Fibroblast of skin of right biceps (primary cell): ENCODE measurements around the gene MARS1.

Source experiments
- DNase-seq: peaks from one replicate; pipeline ENCODE4 v3.0.0-alpha.2; 2013

MARS1 gene

DNA sequence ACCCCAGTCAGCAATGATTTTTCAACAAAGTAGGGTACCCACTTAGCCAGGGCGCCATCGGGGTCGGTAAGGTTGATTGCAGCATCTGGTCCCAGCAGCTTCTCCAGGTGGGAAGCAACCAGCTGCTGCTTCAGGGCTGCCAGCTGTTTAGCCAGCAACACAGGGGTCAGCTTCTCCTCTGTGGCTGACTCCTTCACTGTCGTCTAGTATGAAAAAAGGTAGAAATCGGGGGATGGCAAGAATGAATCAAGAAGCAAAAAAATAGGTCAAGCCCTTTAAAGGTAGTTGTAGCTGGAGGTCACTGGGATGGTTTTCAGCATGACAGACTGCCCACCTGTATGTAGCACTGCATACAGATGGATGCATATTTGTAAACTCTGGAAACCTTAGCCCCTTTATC is 46.4 kb downstream of the MARS1 start:
- DNase-seq, result no peak

DNA sequence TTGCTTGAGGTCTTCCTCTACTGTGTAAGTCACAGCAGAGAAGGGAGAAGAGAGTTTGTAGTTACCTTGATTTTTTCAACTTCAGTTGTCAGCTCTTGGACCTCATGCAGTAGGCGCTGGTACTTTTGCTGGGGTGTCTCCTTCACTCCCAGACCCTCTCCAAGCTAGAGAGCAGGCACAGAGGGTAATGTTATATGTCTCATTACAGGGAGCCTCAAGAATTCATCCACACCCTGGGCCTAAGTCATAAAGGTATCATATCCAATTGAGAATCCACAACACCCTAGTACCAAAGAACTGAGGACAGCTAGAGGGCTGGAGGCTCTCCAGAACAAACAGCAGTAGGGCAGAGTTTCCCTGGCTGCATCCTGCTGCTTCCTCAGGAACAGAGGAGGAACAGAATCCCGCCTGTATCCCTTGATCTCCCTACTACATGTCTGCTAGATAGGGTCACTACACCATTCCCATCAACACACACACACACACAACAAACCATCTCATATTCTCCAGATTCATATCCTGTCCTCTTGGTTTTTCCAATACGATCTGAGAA is 47.2 kb downstream of the MARS1 start:
- no peak for DNase-seq

DNA sequence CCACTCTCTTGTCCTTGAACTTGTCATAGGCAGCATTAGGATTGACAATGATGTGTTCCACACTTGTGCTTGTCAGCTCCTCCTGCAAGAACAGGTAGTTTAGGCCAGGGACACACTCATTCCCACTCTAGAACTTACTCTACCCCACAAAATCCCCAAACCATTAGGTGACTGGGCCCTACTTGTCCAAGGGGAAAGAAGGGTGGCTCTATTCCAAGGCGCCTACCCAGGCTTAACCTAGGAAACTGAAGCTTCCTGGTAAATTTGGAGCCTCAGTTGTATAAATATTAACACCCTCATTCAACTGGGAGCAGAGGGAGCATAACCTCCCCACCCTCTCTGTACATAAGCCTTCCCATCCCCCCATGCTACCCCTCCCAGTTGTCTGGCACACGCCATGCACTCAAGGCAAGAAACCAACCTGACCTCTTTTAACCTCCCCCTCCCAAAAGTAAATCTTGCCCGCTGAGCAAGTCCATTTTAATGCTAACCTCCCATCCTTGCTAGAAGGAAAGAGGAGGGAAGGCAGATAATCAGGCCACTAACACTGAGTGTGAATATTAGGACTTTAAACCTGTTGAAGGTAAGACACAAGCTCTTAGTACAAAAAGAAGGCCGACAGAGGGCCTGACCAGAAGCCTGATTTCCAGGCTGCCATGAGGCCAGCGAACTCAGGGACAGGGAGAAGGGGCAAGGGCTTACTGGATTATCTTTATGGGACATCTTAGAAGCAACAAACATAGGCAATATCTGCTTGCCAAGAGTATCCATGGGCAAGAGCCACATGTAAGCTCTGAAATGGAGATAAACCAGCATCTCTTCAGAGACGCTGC is 48.1 kb downstream of the MARS1 start:
- no peak for DNase-seq

DNA sequence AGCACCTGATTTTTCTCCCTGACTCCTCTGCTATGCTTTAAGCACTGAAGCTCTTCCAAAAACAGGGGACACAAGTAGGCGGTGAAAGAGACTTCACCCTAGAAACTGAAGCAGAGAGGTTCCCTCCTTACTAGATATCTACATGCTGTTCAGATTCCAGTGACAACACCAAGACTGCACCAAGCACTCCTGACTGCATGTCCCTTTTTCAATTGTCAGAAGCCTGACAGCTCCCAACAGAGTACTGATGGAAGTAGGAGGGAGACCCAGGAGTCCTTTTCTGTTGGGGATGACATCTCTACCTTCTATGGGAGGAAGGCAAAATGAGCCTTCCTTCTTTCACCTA is 48.7 kb downstream of the MARS1 start:
- no peak for DNase-seq

DNA sequence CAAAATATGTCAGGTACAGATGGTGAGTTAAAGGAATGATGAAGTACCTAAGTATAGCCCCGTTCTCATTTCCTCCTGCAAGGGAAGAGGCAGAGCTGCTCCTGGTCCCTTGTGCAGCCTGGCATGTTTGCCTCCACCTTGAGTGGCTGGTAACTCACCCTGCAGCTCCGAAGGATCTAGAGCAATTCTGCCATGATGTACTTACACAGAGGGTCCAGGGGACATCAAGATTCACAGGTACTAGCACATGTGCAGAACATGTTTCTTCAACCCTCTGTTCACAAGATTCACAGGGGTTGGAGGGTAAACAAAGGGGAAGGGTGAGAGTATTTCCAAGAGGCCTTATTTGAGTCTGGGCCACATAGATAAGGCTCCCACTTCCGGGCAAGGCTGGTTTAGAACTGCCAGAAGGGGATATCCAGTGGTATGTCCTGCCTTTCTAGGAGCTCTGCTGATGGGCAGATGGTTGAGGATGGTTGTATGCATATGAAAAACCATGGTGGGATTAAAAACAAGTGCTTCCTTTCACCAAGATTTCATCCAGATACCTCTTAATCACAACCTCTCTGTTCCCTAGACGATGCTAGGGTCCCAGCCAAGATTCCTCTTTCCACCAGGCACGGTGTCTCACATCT is 51.4 kb downstream of the MARS1 start:
- DNase-seq, result no peak

DNA sequence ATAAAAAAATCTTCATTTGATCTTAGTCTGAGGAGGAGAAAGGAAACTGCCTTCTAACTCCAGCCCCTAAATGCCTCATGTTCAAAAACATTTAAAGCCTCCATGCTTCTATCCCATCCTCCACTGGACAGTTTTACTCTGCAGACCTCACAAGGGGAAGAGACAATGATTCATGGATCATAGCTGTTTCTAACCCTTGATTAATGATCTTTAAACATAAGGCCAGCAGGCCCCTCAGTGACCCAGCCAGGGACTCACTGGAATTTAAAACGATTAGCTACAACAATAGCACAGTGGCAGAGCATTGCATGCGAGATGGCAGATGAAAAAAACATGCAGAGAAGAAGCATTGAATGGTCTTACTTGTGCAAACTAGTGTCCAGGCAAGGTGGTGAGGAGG is 53.1 kb downstream of the MARS1 start:
- peak; percentile 41 for DNase-seq

DNA sequence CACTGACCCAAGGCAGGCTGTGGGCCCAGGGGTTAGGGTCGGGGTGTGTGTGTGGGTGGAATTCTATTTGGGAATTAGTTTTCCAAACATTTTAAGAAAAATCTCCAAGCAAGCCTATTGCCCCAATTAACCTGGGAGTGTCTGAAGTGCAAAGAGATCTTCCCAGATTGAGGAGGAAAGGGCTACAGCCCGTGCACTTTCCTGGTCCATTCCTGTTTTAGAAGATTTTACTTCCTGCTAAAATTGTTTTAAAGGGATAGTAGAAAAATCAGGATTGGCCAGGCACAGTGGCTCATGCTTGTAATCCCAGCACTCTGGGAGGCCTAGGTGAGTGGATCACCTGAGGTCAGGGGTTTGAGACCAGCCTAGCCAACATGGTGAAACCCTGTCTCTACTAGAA is 53.8 kb downstream of the MARS1 start:
- no peak for DNase-seq

DNA sequence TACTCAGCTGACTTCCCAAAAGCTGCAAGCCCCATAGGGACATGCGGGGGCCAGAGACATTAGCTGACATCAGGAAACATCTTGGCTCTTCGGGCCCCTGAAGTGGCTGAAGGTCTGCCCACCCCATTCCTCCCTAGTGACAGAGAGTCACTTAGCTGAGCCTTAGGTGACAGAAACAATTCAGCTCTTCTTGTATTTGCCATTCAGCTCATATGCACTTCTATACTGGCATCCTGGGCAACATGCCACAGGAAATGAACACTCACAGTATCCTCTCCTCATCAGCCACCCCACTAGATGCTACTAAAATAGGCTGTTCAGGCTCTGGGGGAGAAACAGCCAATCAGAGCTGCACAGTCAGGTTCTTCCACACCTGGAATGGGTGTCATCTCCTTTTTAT is 55.7 kb downstream of the MARS1 start:
- no peak for DNase-seq

DNA sequence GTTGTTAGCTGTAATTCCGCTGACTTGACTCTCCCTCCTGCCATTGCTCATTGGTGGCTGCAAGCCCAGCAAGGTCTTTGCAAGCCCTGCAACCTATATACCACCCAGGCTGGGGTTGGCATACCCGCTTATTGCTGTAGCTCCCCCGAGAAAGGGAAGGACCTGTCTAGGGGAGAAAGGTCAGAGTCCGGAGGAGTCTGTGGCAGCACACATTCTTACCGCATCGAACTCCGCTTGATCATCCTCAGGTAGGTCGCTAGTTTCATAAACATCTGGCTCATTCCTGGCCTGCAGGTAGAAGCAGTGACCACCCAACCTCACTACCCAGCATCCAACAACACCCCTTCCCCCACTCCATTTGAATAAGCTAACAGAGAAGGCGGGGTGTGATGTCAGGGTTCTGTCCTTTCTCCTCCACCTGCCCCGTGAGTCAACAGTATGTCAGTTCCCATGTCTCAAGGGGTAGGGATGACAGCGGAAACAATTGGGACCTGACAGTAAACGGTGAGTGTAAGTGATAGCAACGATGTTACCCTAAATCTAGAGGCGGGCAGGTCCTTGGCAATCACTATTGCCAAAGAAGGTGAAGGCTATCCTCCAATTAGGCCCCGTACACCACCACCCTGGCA is 58.1 kb downstream of the MARS1 start:
- no peak for DNase-seq

DNA sequence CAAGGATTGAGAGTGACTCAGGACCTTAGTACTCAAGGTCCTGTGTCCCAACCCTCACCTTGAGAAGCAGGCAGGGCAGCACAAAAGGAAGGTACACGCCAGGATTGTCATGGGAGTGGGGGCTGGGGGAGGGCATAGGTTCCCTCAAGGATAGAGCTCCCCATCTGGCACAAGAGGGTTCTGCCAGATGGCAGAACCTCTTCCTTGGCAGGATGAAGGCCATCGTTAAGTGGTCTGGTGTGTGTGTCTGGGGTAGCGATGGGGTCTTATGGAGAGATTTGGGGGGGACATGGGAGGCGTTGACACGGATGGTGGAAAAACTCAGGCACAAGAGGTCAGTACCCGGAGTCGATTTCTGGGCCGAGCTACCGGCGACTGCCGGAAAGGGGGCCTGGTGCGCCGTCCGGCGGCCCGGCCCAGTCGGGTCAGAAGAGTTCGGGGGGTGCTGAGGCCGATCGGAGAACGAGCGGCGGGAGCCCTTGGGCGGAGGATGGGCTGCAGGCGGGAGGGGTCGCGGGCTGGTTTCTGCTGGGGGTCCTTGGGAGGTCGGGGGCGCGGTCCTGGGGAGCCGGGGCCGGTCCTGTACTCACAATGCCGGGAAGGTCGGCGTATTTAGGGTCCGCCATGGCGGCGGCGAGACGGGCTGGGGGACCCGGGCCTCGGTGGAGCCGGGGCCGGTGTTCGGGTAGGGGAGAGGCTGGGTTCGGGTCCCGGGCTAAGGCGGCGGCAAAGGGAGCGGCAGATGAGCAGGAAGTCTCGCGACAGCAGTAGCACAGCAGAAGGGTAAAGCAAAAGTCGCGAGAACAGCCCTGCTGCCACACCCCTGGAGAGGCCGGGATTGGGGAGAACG is 58.8 kb downstream of the MARS1 start, which contains the start of gene DCTN2:
TSS of gene DCTN2 (minus strand) at position 755 of the 850 bp plus-strand sequence. CDS start at position 626, 129 bp downstream.
- DNase-seq, result peak; percentile 98

DNA sequence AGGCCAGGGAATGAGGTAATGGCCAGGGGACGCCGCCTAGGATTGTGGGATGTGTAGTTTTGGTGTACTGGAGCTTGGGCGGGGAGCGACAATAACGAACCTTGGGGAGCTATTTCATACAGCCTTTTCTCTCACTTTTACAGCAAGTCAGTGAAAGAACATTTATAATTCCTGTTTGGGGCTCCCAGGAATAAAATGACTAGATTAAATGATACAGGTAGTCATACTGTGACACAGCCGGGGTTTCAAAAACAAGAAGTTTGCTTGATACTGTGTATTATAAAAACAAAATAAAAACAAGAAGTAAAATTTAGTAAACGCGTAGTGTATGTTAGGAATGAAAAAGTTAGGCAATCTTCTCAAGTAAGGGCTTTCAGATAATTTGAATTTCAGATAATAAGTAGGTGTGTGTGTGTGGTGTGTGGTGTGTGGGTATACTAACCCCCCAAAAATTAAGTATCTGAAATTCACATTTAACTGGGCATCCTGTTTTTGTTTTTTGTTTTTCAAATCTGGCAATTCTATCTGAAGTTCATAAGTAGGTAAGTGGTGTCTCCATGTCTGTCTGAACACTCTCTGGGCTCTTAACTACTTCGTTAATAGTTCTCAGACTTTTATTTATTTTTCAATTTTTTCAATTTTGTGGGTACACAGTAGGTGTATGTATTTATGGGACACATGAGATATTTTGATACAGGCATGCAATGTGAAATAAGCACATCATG is 59.6 kb downstream of the MARS1 start:
- no peak for DNase-seq

DNA sequence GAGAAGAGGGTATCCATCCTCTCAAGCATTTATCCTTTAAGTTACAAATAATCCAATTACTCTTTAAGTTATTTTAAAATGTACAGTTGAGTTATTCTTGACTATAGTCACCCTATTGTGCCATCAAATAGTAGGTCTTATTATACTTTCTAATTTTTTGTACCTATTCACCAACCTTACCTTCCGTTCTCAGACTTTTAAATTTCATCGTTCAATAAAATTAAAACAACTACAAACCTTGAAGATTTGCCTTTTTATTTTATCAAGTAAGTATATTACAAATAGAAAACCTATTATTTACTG is 60.1 kb downstream of the MARS1 start:
- no peak for DNase-seq

DNA sequence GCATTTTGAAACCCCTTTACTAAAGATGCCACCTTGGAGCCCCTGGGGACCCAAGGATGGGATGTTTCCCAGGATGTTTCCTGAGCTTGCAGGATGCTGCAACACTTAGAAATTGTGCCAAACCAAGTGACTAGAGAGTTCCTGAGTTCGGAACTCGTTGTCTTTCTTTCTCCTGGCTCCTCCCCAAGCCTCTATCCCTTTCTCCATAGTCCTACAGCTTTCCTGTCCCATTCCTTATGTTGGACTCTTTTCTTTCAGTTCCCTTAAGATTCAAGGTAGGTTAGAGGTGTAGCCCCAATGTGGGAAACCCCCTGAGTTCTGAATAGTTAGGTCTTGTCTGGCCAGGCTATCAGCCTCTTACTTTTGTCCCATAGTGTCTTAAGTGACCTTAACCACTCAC is 60.6 kb downstream of the MARS1 start:
- DNase-seq, result no peak

DNA sequence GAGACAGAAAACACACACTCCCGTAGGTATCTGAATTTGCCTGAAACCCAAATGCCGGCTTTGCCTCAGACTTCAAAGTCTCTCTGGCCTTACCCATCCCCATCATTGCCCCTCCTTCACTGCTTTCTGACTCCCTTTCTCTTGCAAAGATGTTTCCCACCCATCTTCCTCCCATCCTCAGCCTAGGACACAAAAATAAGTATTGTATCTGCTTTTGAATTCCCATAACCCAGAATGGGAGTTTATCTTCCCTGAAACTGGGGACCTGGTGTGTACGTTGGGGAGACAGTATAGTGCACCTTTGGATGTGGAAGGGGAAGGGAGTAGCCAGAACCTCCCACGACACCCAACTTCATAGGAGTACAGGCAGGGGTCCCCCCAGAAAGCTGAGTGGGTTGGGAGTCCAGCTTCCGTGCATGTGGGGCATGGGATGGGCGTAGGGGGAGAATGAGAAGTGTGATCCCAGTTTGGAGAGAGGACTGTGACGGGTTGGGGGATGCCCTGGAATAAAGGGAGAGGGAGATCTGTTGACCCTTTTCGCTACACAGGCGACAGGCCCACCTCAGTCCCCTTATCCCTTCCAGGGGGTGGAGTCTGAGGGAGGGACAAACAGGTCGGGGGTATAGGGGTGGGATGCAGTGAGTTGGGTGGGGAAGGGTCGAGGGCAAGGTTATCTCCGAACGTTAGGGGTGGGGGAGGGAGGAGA is 61.5 kb downstream of the MARS1 start:
- DNase-seq, result no peak

DNA sequence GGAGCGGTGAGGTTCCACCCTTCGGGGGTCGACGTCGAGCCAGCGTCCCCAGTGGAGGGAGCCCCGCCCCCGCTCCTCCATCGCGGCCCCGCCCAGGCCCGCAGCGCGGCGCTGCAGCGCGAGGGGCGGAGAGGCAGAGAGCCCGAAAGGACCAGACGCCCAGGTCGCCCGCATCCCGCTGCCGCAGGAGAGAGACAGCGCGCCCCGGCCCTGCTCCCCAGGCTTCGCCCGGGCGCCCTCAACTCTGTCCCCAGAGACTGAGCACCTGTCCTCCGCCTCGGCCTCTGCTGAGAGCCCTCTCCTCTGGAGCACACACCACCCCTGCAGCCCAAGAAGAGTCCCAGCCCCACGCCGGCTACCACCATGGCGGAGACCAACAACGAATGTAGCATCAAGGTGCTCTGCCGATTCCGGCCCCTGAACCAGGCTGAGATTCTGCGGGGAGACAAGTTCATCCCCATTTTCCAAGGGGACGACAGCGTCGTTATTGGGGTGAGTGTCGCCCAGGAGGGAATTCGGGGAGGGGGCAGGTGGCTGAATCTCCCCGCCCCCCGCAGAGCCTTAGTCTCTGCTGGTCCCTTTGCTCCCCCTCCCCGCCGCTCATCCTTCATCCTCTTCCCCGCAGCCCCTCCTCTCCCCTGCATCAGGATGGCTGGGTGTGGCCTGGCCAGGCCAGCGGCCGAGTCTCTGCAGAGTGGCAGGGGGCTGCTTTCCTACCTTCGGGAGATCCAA is 62.2 kb downstream of the MARS1 start, which contains the start of gene KIF5A:
TSS of gene KIF5A (plus strand) at position 136 of the 732 bp plus-strand sequence. CDS start at position 364, 228 bp downstream.
- peak; percentile 9 for DNase-seq

DNA sequence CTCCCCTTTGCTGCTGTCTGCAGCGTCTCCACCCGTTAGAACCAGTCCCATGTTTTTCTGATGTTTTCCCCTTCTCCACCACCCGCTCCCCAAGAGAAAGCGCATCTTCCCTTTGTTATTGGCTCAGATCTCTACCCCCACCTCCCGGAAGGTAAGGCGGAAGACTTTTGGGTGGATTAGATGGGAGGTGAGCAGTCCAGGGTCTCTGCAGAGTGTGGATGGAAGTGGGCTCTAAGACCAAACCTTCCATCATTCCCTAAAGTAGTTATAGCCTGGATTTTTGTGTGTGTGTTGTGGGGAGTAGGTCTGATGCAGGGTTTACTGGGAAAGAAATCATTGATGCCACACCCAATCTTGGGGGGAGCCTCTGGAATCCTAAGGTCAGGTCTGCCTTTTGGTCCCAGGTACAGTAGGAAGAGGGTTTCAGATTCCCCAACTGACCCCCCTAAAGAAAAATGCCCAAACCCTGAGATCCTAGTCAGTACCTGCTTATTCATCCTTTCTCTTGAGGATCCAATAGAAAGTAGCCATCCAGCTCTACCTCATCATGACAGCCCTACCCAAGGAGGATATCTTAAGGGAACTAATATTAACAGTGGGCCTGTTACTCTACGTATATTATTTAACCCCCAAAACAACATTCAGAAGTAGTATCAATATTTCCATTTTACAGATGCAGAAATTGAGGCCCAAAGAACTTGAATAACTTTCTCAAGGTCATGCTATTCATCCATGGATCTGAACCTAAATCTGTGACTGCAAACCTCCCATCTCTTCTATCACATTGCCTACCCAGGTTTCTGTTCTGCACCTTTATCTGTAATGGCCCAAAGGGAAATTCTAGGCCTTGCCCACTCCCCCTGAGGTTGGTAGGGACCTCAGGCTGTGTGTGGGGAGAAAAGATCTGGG is 63.0 kb downstream of the MARS1 start:
- DNase-seq, result no peak

DNA sequence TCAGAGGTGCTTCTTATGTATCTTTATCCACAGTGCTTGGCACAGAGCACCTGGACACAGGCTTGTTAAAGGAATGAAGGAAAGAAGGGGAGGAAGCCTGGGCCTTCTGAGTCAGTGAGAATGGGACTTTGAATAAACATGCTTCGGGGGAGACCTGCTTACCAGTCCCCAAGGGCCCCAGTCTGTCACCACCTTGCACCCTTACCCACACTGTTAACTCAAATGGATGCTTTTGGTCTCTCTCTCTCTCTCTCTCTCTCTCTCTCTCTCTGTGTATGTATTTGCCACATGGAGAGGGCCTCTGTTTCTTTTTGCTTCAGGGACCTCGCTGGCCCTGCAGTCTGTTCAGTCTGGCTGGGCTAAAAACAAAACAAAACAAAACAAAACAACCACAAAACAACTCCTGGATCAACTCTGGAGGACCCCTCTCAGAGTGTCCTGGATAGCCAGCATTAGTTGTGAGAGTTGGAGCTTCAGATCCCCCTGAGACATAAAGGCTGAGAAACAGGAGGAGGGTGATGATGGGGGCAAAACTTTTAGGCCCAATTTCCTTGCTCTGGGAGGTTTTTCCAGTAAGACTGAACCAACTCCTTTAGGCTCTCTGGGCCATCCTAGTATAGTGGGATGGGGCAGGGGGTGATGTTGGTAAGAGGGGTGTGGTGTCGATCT is 63.9 kb downstream of the MARS1 start:
- no peak for DNase-seq

DNA sequence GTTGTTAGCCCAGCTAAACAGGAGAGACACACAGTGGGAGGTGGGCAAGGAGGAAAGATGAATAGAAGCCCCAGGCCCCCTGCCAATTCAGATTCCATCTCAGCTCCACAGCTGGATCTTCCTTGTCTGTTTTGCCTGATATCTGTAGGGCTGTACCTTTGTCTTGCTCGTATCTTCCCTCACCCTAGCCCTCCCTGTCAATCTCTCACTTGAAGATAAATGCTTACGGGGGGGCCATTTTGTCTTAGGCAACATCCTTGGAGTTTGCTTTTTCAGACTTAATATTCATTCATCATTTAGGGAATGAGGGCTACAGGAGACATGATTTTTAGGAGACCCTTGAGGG is 64.4 kb downstream of the MARS1 start:
- no peak for DNase-seq

DNA sequence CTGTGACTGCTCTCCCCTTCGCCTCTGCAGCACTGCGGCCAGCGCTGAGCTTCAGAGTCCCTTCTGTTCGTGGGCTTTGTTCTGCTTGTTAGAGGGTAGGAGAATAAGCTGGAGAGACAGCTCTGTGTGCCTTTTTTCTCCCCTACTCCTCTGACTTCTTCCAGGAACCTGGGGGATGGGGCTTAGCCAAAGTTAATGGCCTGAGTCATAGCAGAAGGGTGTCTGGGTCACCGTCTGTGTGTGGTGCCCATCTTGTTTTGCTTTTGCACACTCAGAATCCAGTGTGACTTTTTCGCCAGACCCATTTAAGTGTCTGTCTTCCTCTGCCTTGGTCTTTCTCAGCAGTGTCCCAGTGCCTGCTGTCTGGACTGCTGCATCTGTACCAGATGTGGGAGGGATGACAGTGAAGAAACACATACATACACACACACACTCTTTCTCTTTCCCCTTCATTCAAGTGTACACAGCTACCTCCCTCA is 65.0 kb downstream of the MARS1 start:
- DNase-seq, result peak; percentile 65
